Upper lobe of right lung (tissue), 1 donor: ENCODE results near the gene NR5A2. TPM values are rescaled to one million over a fixed set of nuclear protein-coding genes. Genes with fewer than 3 reads are reported as not detected.

Experiments
- ATAC-seq: fragments of 200-7000 bp; cut with Tn5 transposase; one replicate; pipeline ENCODE4 v1.9.1; 2020; ENCODE audit warnings: mild to moderate bottlenecking, moderate library complexity
- DNase-seq: peaks from one replicate; pipeline ENCODE4 v3.0.0-alpha.2; 2020
- H3K27ac ChIP-seq: fragments of 200-600 bp; one replicate; pipeline ENCODE4 v1.8.0; 2022
- H3K27me3 ChIP-seq: fragments of 200-600 bp; one replicate; pipeline ENCODE4 v1.8.0; 2022; ENCODE audit warnings: mild to moderate bottlenecking
- H3K36me3 ChIP-seq: fragments of 200-600 bp; one replicate; pipeline ENCODE4 v1.8.0; 2022
- H3K4me1 ChIP-seq: fragments of 200-600 bp; one replicate; pipeline ENCODE4 v1.8.0; 2022
- H3K4me3 ChIP-seq: fragments of 200-600 bp; one replicate; pipeline ENCODE4 v1.8.0; 2022; ENCODE audit warnings: mild to moderate bottlenecking
- H3K9me3 ChIP-seq: fragments of 200-600 bp; one replicate; pipeline ENCODE4 v1.8.0; 2022
- CTCF ChIP-seq: fragments of 200-600 bp; IDR thresholded peaks from one replicate; pipeline ENCODE4 v1.8.0; 2022; ENCODE audit warnings: antibody characterized with exemption
- intact Hi-C: fragments of 100-400 bp; cut with DNase I; formaldehyde crosslinking; loops from one replicate; pipeline ENCODE4 v1.11.0; 2022
- total RNA-seq: library from RNA; stranded (reverse); fragmentation: NEBNext Ultra II Directional; extraction: Animal tissue kit (Norgen Biotek cat#: 25700); gene quantifications from one replicate; pipeline ENCODE4 v1.2.1, GENCODE V29; 2021
- donor health status: DM: no; HTN: yes; CAD: no; lungs with severe emphysema.

NR5A2 gene
- total RNA-seq, 1 donor from 2014 or later, result 8.1 TPM

GRCh38 chr1:200030791-200031190 is 3.3 kb downstream of the NR5A2 start:
- ATAC-seq (no peak), DNase-seq (no peak)
- Histone ChIP-seq H3K27me3 (peaks cover 76% of the 10 kb centered on the region), H3K9me3 (no peaks in the 10 kb centered on the region), H3K36me3 (no peaks in the 10 kb centered on the region), H3K27ac (no peak overlapping the region), H3K4me3 (no peak overlapping the region), H3K4me1 (peaks cover 11% of the 10 kb centered on the region)
- intact Hi-C loops, result no loop called here
- no peak for TF ChIP-seq CTCF

- intact Hi-C loops, result no loop called here
- DNase-seq (no peak), ATAC-seq (no peak)
- peaks cover 14% of the 10 kb centered on the region for H3K4me1 ChIP-seq
- H3K9me3 ChIP-seq, result no peaks in the 10 kb centered on the region
- H3K27me3 ChIP-seq, result peaks cover 94% of the 10 kb centered on the region
- no peak overlapping the region for H3K4me3 ChIP-seq
- no peaks in the 10 kb centered on the region for H3K36me3 ChIP-seq
- TF ChIP-seq CTCF, result no peak
- no peak overlapping the region for H3K27ac ChIP-seq
Observed at GRCh38 chr1:200033511-200034261, 6.2 kb downstream of the NR5A2 start.

- TF ChIP-seq CTCF, result no peak
- no peak overlapping the region for H3K27ac ChIP-seq
- DNase-seq (no peak), ATAC-seq (no peak)
- H3K4me1 ChIP-seq, result peaks cover 16% of the 10 kb centered on the region
- no peak overlapping the region for H3K4me3 ChIP-seq
- H3K9me3 ChIP-seq, result no peaks in the 10 kb centered on the region
- no peaks in the 10 kb centered on the region for H3K36me3 ChIP-seq
- H3K27me3 ChIP-seq, result peaks cover 95% of the 10 kb centered on the region
- intact Hi-C loops, result no loop called here
Observed at GRCh38 chr1:200034262-200034557, 6.7 kb downstream of the NR5A2 start.

GRCh38 chr1:200034761-200035396 is 7.4 kb downstream of the NR5A2 start:
- ATAC-seq (no peak), DNase-seq (no peak)
- H3K27ac ChIP-seq, result no peak overlapping the region
- H3K27me3 ChIP-seq, result peaks cover 95% of the 10 kb centered on the region
- intact Hi-C loops, result no loop called here
- no peak for TF ChIP-seq CTCF
- H3K36me3 ChIP-seq, result no peaks in the 10 kb centered on the region
- H3K9me3 ChIP-seq, result no peaks in the 10 kb centered on the region
- H3K4me3 ChIP-seq, result no peak overlapping the region
- peaks cover 11% of the 10 kb centered on the region for H3K4me1 ChIP-seq

- Histone ChIP-seq H3K27me3 (peaks cover 95% of the 10 kb centered on the region), H3K27ac (no peak overlapping the region), H3K36me3 (no peaks in the 10 kb centered on the region), H3K4me1 (peaks cover 11% of the 10 kb centered on the region), H3K9me3 (no peaks in the 10 kb centered on the region), H3K4me3 (no peak overlapping the region)
- no peak for DNase-seq
- TF ChIP-seq CTCF, result no peak
- no peak for ATAC-seq
- intact Hi-C loops, result no loop called here
Observed at GRCh38 chr1:200035397-200035955, 8.0 kb downstream of the NR5A2 start.
